GM15510 (cell line): ENCODE results near the gene NAGA.

ENCODE experiments used
- POLR2A ChIP-seq: IDR thresholded peaks from 3 replicates; pipeline ENCODE4 v1.6.1; 2011; ENCODE audit warnings: borderline replicate concordance; ENCODE audit not compliant: insufficient read length; ENCODE audit errors: extremely low read depth

NAGA gene

DNA sequence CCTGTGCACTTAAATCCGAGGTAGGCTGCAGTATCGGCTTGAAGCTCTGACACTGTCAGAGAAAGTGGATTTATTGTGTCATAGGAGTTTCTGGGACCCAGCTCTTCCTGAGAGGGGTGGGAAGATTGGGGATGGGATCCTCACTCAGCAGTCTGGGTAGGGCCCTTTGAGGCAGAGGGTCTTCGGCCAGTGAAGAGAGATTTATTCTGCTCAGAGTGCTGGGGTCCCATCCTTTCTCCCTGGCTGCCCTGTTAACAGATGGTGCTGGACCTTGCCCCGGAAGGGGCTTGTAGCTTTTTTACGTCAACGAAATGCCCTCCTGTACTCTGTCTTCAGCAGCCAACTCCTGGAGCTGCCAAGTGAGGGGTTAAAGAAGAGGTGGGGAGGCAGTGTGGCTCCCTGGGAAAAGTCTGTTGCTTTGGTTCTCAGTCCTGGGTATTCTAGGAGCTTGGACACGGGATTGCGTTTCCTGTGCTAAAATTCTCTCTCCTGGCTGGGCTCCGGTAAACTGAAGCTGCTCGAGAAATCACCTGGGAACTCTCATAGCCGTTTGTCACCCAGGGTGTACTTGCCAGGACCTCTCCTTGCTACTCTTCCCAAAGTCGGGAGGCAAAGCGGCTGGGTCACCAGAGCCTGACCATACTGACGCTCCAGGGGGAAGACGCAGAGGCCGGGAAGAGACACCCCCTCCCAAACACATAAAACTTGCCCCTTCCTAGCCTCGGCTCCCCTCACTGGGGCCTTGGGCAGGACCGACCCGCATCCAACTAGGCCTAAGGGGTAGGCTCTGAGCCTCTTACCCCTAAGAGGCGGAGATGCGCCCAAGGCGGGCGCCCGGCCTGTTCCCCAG is 8.1 kb upstream of the NAGA start:
- no peak for TF ChIP-seq POLR2A

DNA sequence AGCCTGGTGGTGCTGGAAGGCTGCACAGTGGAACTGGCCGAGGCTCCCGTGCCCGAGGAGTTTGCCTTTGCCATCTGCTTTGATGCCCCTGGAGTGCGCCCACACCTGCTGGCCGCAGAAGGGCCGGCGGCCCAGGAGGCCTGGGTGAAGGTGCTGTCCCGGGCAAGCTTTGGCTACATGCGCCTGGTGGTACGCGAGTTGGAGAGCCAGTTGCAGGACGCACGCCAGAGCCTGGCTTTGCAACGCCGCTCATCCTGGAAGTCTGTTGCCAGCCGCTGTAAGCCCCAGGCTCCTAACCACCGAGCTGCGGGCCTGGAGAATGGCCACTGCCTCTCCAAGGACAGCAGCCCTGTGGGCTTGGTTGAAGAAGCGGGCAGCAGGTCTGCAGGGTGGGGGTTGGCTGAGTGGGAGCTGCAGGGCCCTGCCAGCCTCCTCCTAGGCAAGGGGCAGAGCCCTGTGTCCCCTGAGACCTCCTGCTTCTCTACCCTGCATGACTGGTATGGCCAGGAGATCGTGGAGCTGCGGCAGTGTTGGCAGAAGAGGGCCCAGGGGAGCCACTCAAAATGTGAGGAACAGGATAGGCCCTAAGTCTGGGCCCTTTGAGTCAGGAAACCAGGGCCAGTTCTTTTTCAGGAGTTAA is 7.0 kb upstream of the NAGA start:
- no peak for TF ChIP-seq POLR2A

GRCh38 chr22:42076764-42077485 is 6.3 kb upstream of the NAGA start:
- TF ChIP-seq POLR2A: no peak

GRCh38 chr22:42074846-42075676 is 4.4 kb upstream of the NAGA start:
- no peak for TF ChIP-seq POLR2A

DNA sequence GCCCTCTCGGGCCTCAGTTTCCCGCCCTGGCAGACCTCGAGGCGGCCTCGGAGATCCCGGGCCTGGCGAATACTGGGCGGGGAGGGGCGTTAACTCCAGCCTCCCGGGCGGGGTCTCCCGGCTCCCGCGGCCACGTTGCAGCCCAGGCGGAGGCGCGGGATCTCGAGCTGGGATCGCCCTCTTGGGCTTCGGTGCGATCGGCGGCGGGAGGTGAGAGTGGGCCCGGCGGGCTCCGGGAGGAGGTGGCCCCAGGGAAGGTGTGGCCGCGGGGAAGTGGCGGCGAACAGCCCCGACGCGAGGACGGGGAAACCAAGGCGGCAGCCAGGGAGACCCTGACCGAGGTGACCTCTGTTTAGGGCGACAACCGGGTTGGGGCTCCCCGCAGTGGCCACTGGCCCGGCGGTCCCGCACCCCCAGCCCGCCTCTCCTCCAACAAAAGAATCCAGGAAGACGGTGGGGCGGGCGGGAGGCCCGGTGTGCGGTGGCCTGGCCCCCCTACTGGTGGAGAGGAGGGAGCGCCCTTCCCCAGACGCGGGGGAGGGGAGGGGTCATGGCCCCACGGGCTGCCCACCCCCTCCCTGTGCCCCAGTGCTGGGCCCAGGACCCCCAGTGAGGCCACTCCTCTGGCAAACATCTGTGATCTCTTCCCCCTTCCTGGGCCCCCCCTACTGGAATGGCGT is 3.7 kb upstream of the NAGA start, which contains the start of gene PHETA2:
TSS of gene PHETA2 (plus strand) at position 117 of the 680 bp plus-strand sequence. CDS start 3,046 bp downstream, outside the sequence.
- peak; percentile 30 for TF ChIP-seq POLR2A

DNA sequence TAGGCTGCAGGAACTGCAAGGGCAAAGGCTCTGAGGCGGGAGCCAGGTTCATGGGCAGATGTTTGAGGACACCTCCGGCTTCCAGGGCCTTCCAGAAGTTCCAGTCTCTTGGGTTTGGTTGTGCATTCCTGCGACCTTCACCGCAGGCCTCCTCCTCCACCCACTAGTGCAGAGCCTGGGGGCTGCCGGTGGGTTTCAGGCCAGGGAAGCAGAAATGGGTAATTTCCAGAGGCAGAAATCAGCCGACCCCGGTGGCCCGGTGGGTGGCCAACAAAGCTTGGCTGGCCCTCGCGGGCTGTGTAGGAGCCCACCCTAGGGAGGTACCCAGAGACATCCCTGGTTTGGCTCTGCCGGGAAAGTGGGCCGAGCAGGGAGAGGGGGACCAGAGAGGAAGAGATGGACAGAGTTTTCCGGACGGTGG is 3.0 kb upstream of the NAGA start:
- no peak for TF ChIP-seq POLR2A

- TF ChIP-seq POLR2A: no peak
Measured at GRCh38 chr22:42072606-42073330, 2.2 kb upstream of the NAGA start.

DNA sequence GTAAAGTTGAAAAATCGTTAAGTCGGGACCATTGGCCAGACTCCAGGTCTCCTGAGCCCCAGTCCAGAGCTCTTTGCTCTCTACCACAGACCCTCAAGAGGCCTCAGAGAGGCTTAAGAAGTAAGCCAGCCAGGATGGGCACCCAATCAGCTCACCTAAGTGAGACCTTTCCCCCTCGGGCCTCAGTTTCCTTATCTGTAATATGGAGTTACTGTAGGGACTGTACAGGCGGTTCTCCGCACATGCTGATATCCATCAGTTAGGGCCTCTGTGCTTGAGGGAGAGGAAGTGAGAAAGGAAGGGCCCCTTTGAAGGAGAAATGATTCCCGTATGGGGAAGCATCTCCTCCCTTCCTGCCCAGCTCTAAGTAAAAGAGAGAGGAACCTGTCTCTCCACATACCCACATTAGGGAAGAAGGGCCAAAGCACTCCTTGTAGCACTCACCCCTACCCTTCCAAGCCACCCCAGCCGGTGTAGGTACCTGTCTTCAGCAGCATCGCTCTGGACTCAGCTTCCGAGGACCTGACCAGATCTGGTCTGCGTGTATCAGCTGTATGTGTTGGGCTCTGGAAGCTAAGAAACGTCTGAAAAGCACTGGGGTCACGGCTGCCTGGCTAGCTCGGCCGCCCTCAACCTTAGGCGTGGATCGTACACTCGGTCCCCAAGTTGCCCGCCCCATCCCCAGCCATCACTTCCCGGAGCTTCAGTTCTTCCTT is 653 bp downstream of the NAGA start:
- no peak for TF ChIP-seq POLR2A

DNA sequence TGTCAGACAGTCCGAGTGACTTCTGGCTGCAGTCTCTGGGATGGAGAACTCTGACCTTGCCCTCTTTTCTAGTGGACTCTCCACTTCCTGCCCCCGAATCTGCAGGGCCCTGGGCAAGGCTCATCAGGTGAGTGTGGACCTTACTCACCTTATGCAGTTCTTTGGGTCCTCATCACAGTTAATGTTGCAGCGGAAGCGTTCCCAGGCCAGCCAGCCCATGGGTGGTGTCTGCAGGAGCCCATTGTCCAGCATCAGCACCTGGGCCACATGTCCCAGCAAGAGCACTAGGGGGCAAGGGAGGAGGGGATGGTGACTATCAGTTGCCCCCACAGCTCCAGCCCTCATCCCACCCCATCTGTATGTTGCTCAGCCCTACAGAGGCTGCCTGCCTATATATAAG is 2.3 kb downstream of the NAGA start:
- TF ChIP-seq POLR2A: no peak

DNA sequence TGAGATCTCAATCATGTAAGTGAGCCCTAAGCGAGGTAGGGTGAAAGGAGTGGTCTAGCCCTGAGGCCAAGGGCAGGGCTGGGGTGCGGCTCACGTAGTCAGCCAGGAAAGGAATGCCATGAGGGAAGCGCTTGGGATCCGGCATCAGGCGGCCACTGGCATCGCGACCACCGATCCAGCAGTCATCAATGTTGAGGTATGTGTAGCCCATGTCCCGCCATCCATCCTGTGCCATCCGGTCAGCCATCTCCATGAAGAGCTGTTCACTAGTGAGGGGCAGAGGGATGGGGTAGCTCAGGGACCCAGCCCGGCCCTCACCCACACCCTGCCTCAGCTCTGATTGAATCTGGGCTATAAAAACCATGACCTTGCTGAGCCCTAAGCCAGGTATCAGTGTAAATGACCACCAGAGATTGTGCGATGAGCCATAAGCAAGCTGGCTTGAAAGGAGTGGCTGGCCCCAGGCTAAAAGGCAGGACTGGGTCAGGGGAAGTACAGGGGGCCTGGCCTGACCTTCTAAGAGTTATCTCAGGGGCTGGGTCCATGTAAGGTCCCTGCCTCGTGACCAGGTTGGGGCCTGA is 2.9 kb downstream of the NAGA start:
- no peak for TF ChIP-seq POLR2A

GRCh38 chr22:42066937-42067336 is 3.7 kb downstream of the NAGA start:
- no peak for TF ChIP-seq POLR2A

- no peak for TF ChIP-seq POLR2A
Measured at GRCh38 chr22:42066126-42066761, 4.4 kb downstream of the NAGA start.
